HG03108 (cell line): ENCODE measurements around the gene JCHAIN.
"Not testable (repeated sequence)": the region's sequence is repeated elsewhere in the genome, so short reads cannot be mapped to it uniquely, and the experiment has no call there.

Experiments
- ATAC-seq: cut with Tn5 transposase; IDR thresholded peaks from one replicate; pipeline ENCODE4 v1.9.1; 2021; ENCODE audit warnings: moderate library complexity; ENCODE audit not compliant: unreplicated experiment

Gene JCHAIN

GRCh38 chr4:70651864-70652506 lies 14.3 kb downstream of the JCHAIN start:
- ATAC-seq = peak; percentile 37

GRCh38 chr4:70650741-70651140 lies 15.6 kb downstream of the JCHAIN start:
- ATAC-seq = not testable (repeated sequence)

- ATAC-seq = no peak
Measured at GRCh38 chr4:70640192-70640591, 26.1 kb downstream of the JCHAIN start.

DNA sequence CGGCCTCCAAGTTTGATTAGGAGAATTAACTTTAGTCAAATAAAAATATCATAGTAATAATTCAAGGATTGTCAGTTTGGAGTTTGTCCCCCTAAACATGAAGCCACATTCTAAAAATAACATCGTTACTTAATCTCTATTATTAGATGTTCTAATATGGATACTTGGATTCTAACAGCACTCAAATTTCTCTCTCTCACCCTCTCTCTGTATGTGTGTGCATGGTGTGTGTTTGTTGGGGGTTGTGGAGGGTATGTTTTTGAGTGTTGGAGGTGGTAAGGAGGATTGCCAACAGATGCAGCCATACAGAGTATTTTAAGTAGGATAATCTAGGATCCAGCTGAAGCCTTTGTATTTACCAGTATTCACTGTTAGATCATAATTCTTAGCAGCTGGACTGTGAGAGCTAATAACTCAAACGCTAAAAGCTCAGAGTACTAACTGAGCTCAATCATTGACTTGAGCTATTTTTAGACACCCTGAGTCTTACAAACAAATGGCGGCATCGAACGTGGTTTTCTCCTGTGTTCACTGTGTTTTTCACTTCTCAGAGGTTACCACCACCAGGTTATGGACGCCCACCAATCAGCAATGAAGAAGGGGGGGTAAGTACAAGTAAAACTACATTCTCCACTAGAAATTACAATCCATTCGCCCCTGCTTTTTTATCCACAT lies 28.9 kb downstream of the JCHAIN start:
- no peak for ATAC-seq

DNA sequence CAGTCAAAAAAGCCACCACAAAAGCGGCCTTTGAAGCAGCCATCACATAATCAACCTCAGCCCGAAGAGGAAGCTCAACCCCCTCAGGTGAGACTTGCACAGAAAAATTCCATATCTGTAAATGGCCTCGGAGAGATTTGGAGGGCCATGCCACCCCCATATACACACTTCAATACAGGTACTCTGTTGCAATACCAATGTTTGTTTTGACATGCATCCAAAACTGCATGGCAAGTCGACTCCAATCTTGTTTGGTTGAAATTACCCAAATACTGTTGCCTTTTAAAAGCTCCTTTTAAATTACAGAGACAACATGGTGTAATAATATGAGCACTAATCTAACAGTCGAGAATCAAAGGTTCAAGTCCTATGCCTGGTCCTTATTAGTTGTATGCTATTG lies 31.8 kb downstream of the JCHAIN start:
- ATAC-seq = no peak

- ATAC-seq = no peak
Measured at GRCh38 chr4:70632028-70632427, 34.3 kb downstream of the JCHAIN start.

DNA sequence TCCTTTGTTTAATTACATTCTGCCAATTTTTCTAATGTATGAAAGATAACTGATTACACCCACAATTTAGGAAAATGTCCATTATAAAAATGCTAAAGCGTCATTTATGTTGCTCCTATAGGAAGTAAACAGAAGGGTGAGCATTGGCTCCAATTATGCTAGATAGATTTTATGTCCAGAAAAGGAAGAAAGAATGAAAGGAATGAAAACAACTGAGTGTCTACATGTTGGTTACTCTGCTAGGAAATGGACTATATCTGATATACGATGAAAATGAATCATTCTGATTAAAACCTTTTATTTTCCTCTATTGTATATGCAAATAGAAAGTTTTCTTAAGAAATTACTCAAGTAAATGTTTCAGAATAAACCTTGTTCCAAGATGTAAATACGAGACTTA lies 36.1 kb downstream of the JCHAIN start:
- ATAC-seq = no peak

DNA sequence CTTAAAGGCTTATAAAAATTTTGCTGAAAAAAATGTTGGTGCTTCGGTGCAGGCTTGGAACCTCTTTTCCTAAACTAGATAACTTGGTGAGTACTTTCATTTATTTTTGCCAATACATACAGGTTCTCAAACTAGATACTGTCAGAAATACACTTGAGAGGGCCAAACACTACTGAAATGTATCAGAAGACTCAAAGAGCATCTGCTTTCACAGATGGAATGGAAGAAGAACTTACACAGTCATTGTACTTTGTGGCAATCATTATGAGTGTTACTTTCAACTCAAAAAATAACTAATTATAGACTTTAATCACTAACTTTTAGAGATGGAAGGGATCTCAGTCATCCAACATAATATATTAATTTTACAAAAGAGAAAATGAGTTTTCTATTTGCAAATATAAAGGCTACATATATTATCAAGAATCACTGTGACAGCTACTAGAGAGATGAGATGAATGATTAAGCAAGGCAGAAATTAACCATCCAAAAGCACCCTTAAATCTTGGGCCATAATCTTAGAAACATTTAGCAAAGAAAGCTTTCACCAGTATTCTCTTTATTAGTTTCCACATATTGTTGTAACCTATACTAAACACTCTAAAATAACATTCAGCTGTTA lies 36.7 kb downstream of the JCHAIN start:
- ATAC-seq = no peak

GRCh38 chr4:70628444-70628843 lies 37.9 kb downstream of the JCHAIN start, which contains the start of gene ENAM:
Gene ENAM, plus strand, starts transcription at chr4:70628744. Its CDS starts 757 bp downstream, at chr4:70629501.
- no peak for ATAC-seq

DNA sequence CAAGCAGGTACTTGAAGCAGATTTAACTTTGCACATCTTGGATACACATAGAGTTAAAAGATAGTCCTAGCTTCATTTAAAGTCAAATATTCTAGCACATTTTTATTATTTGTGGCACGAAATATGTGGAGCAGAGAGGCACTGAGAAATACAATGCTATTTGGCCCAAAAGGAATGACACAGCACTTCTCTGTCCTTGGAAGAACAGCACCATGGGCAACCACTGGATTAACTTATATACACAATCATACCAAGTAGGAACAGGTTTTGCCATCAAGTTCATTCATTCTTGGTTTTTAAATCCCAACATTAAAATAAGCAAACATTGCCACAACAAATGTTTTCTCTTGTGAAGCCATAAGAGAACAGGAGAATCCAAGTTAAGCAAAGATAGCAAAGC lies 38.7 kb downstream of the JCHAIN start:
- ATAC-seq = no peak

DNA sequence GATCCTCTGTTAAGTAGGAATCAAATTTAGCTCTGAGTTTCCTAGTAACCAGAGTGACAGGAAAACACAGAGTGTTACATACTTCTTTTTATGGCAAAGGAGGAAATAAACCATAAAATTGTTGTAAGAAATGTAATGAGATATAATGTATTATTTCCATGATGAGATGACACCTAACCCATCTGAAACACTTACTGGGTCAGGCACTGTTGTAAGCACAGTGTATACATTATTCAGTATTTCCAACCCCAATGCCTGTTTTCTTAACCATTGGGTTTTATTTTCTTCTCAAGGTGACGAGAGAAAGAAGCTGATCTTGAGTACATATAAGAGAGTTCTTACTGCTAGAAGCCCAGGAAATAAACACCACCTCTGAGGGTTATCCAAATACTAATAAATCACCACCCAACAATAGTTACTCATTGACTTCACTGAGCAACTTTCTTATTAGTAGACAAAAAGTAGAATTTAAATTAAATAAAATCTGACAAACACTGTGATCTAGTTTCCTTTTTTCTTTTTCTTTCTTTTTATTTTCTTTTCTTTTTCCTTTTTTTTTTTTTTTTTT lies 42.0 kb downstream of the JCHAIN start:
- ATAC-seq = no peak

GRCh38 chr4:70623323-70623722 lies 43.0 kb downstream of the JCHAIN start:
- no peak for ATAC-seq

DNA sequence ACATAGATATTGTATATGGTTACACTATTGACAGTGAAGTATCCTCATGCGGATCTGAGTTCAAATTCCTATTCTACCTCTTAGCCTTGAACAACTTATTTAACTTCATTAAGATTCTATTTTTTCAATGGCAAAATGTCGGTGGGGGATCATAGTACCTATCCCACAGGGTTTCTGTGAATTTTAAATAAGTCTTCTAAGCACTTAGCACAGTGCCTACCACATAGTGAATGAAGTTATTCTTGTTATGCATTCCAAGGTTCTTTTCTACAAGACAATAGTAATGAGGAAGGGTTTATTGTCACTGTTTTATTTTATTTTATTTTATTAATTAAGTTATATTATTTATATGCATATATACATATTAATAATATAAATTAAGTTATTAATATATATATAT lies 46.5 kb downstream of the JCHAIN start:
- ATAC-seq = no peak

DNA sequence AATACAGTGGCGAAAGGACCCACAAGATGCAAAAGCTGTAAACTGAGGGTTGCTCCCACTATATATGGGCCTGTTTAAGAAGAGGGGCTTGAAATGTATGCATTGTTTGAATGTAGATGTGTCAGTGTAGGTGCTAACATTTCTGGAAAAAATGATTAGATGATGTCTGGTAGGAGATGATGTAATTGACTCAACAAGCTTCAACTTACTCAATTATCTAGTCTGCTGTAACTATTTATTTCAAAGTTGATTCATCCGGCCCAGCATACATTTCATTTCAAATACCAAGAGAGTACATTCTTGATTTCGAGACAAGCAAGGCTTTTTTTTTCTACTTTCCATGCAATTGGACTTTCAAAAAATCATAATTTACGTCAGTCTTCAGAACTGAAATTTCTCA lies 47.0 kb downstream of the JCHAIN start:
- no peak for ATAC-seq

- no peak for ATAC-seq
Measured at GRCh38 chr4:70614184-70614555, 52.1 kb downstream of the JCHAIN start.

DNA sequence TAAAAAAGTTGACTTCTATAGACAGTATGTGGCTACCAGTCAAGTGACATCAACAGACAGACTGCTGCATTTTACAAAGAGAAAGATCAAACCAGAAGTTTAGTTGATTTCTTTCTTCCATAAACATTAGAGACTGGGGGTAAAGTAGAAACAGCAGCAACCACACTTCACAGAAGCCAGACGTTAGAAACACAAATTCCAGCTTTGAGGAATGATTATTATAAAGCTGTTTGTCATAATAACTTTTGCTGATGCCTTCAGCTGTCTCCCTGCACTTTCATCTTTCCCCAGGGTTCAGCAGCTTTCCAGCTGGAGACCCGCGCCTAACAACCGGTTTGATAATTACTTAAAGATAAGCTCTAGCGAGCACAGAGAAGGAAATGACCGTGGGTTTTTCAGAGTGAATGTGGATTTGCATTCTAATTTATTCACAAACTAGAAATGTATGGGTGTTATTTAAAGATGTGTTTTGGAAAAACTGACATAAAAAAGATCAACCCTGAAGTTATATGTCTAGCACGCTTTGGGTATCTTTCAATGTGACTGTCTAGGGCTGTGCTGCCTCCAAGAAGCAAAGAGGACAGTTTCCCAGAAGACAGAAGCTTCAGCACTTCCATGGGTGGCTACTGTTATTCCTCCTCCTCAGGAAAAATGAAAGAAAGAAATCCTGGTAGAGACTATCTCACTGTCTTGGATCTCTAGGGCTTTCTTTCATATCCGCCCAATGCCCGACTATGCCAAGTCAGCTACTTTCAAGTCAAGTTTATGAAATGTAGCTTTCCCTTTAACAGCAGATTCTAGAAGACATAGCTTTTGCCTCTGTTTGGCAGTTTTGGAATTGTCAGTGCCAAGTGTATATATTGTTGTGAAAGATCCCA lies 52.8 kb downstream of the JCHAIN start:
- peak; percentile 47 for ATAC-seq

GRCh38 chr4:70608324-70608723 lies 58.0 kb downstream of the JCHAIN start:
- no peak for ATAC-seq

- ATAC-seq = no peak
Measured at GRCh38 chr4:70607334-70607853, 58.9 kb downstream of the JCHAIN start.

DNA sequence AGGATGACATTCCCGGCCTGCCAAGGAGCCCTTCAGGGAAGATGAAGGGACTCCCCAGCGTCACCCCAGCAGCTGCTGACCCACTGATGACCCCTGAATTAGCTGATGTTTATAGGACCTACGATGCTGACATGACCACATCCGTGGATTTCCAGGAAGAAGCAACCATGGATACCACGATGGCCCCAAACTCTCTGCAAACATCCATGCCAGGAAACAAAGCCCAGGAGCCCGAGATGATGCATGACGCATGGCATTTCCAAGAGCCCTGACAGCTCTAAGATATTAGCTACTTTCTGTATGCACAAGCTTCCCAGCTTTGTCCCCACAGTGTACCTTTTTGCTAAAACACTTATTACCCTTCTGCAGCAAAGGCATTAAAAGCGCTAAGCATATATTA lies 59.8 kb downstream of the JCHAIN start:
- no peak for ATAC-seq
